Sigmoid colon (tissue), 7 donors: Measurements from ENCODE around the gene GOLPH3. TPM values are rescaled to one million over a fixed set of nuclear protein-coding genes. Genes with fewer than 3 reads are reported as not detected.

Experiments used
- DNase-seq: peaks from one replicate; pipeline ENCODE4 v3.0.0-alpha.2; 2019
- H3K27ac ChIP-seq, 4 donors: fragments of 200-600 bp; sonication (generic); one replicate each; pipeline ENCODE4 v1.5.1; 2016 to 2019; ENCODE audit warnings: mild to moderate bottlenecking in 1 of 4
- H3K27me3 ChIP-seq, 3 donors: fragments of 200-600 bp; sonication (generic); one replicate each; pipeline ENCODE4 v1.5.1; 2019; ENCODE audit warnings: mild to moderate bottlenecking in 1 of 3
- H3K36me3 ChIP-seq, 4 donors: fragments of 200-600 bp; sonication (generic); one replicate each; pipeline ENCODE4 v1.5.1; 2016 to 2019
- H3K4me1 ChIP-seq, 4 donors: fragments of 200-600 bp; sonication (generic); one replicate each; pipeline ENCODE4 v1.5.1; 2017 to 2019
- H3K4me3 ChIP-seq, 4 donors: fragments of 200-600 bp; sonication (generic); one replicate each; pipeline ENCODE4 v1.5.1; 2017 to 2019; ENCODE audit warnings: mild to moderate bottlenecking in 2 of 4, moderate library complexity in 1 of 4
- H3K9me3 ChIP-seq, 4 donors: fragments of 200-600 bp in 3 of 4; sonication (generic) in 3 of 4; one replicate each; pipeline versions ENCODE4 v1.5.1 to v1.6.1; 2013 to 2019
- CTCF ChIP-seq, 4 experiments: fragments of 450-650 bp in 3 of 4; fragments of 200-600 bp in 1 of 4; IDR thresholded peaks; one replicate each; pipeline ENCODE4 v1.5.1; 2016 to 2019; ENCODE audit warnings: antibody characterized with exemption in 4 of 4, mild to moderate bottlenecking in 3 of 4, moderate library complexity in 2 of 4
- EP300 ChIP-seq, 4 donors: sonication (generic); formaldehyde crosslinking; IDR thresholded peaks; one replicate each; pipeline ENCODE4 v1.6.1; 2017; ENCODE audit warnings: antibody characterized with exemption in 4 of 4
- WGBS, 2 donors: extraction: QIAGEN DNeasy Blood & Tissue Kit; methylation state at CpG; one replicate each; pipeline ENCODE4 v1.1.7; 2013; 5-methylcytosine and 5-hydroxymethylcytosine counted together
- intact Hi-C: fragments of 100-400 bp; cut with DNase I; formaldehyde crosslinking; loops from one replicate; pipeline ENCODE4 v1.15.1; 2023
- polyA plus RNA-seq, 3 donors: library from polyadenylated mRNA; stranded (reverse); fragments of 200-250 nt; gene quantifications; one replicate each; pipeline ENCODE4 v1.2.3, GENCODE V29; 2013
- small RNA-seq, 3 donors: library from RNA; depleted of rRNA; stranded (forward); fragments of <200 nt; gene quantifications; one replicate each; pipeline ENCODE3, GENCODE V24; 2016
- total RNA-seq, 4 donors: library from RNA; depleted of rRNA; stranded (reverse); fragments of >200 nt; gene quantifications; one replicate each; pipeline ENCODE4 v1.1.0, GENCODE V29; 2016
- donor health status: healthy with polysubstance abuse.
- donor health status: Bipolar disorder and iron deficiency.
- donor health status: healthy.

The GOLPH3 gene
- total and polyA plus RNA-seq, 7 donors: 63.6 to 247 (median 170) TPM

- peaks cover 0 to 10% (median 0%) of the 10 kb centered on the region in 4 donors for H3K4me1 ChIP-seq
- no peak overlapping the region for H3K27ac ChIP-seq
- no peaks in the 10 kb centered on the region for H3K36me3 ChIP-seq
- intact Hi-C loops: loop anchor here (2.0 to 10.0 kb wide), 4 partner anchors 152 to 495 kb away; no protein-coding TSS in a partner anchor
- H3K4me3 ChIP-seq: no peak overlapping the region
- 41 to 51% methylated on average over 4 of the region's 4 CpGs for WGBS, 2 donors
- H3K9me3 ChIP-seq: no peaks in the 10 kb centered on the region
- H3K27me3 ChIP-seq: no peaks in the 10 kb centered on the region
- peak; percentile 60 to 77 (median 62) for TF ChIP-seq CTCF (IDR thresholded peaks at IDR 0.05)
- no peak for TF ChIP-seq EP300 (IDR thresholded peaks at IDR 0.05)
- DNase-seq: no peak
Measured at GRCh38 chr5:32076699-32077695, 97.1 kb downstream of the GOLPH3 start.

Small RNA genes within 50 kb of the gene (small RNA-seq; reads per million reads assigned to genes)
- 0 reads per million in 3 donors for gene RF00019

Other genes with a start within 250 kb of the GOLPH3 start
- gene MTMR12, start 138.6 kb upstream of the GOLPH3 start, total RNA-seq: 10 to 100 TPM; 26.7 to 49.9 (median 36.0) TPM
- gene MTMR12, start 138.6 kb upstream of the GOLPH3 start, polyA plus RNA-seq: 10 to 100 TPM in 1 of 3 donors, 1 to 10 TPM in 2; 6.5 to 11.5 (median 8.4) TPM